ENCODE data around the gene CCDC15.
"Not testable (repeated sequence)": the region's sequence is repeated elsewhere in the genome, so short reads cannot be mapped to it uniquely, and the experiment has no call there.

Gene CCDC15

DNA sequence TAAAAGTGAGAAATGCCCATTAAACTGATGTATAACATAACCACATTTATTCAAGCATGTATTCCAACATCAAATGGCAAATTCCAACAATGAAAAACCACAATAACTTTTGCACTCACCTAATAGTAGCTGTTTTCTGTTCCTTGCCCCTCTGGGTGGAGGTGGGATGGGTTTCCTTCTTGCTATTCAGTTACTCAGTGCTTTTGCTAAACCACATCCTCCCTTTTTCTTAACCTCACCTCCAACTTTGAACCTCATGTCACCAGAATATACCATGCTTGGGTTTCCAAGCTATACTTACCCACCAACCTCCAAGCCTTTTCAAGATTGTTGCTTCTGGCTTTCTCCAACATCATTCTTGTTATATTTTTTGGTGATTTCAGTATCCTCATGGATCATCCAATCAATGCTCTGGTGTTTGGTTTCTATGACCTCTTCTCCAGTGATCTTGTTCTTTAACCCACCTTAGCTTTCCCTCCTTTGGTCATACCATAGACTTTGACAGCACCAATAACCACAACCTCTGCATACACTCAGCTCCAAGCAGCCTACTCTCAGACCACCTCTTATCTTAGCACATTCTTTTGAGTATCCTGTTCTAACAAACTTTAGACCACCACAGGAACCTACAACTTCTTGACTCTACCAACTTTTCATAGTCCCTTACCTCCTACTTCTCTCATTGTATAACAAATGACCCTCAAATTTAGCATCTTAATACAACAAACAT lies 3.2 kb upstream of the CCDC15 start:
- TF ChIP-seq CTCF (conservative IDR thresholded peaks at IDR 0.05; ENCODE audit: low read depth): no peak
- CTCF ChIA-PET: interaction anchor here (0.6 to 1.0 kb wide), 3 partner anchors 73 to 539 kb away, joined by 3 to 4 read pairs (median 3); no protein-coding TSS in a partner anchor

GRCh38 chr11:124951341-124951740 lies 2.7 kb upstream of the CCDC15 start:
- POLR2A ChIA-PET (ENCODE audit: low non-redundant PET): no interaction called here
- no peak for DNase-seq (ENCODE audit: low spot score)
- TF ChIP-seq CTCF (conservative IDR thresholded peaks at IDR 0.05; ENCODE audit: low read depth): no peak
- no peak overlapping the region for H3K27ac ChIP-seq
- CTCF ChIA-PET: interaction anchor here (1.0 kb wide), 1 partner anchor 75 kb away, joined by 3 read pairs; no protein-coding TSS in a partner anchor

More for the DNA sequence above, 3.2 kb upstream of the CCDC15 start:
- no peak overlapping the region for H3K27ac ChIP-seq
- POLR2A ChIA-PET (ENCODE audit: low non-redundant PET): no interaction called here
- DNase-seq (ENCODE audit: low spot score): no peak

DNA sequence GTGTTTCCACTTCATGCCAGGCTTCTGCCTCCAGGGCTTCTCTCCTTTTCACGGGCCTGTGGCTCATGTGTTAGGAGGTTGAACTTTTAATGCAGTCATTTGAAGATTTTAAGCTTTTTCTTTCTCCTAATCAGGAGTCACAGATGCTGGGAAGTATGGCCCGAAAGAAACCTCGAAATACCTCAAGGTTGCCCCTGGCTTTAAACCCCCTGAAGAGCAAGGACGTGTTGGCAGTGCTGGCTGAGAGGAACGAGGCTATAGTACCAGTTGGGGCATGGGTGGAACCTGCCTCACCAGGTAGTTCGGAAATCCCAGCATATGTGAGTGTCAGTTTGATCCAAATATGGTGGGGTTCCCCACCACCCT lies 571 bp downstream of the CCDC15 start:
- ChIA-PET CTCF (interaction anchor here (1.8 to 2.1 kb wide), 2 partner anchors 78 to 117 kb away, joined by 6 to 11 read pairs; no protein-coding TSS in a partner anchor), POLR2A (ENCODE audit: low non-redundant PET) (interaction anchor here (0.6 to 1.7 kb wide), 2 partner anchors 78 to 153 kb away, joined by 3 to 11 read pairs; no protein-coding TSS in a partner anchor)
- TF ChIP-seq CTCF (conservative IDR thresholded peaks at IDR 0.05; ENCODE audit: low read depth): no peak
- H3K27ac ChIP-seq: peak overlapping the region; percentile 84
- no peak for DNase-seq (ENCODE audit: low spot score)

- CTCF ChIA-PET: interaction anchor here (1.8 to 2.1 kb wide), 2 partner anchors 79 to 118 kb away, joined by 6 to 11 read pairs; no protein-coding TSS in a partner anchor
- POLR2A ChIA-PET (ENCODE audit: low non-redundant PET): no interaction called here
- no peak overlapping the region for H3K27ac ChIP-seq
- no peak for TF ChIP-seq CTCF (conservative IDR thresholded peaks at IDR 0.05; ENCODE audit: low read depth)
- no peak for DNase-seq (ENCODE audit: low spot score)
These were observed 1.0 kb downstream of the CCDC15 start for GRCh38 chr11:124955035-124955434.

DNA sequence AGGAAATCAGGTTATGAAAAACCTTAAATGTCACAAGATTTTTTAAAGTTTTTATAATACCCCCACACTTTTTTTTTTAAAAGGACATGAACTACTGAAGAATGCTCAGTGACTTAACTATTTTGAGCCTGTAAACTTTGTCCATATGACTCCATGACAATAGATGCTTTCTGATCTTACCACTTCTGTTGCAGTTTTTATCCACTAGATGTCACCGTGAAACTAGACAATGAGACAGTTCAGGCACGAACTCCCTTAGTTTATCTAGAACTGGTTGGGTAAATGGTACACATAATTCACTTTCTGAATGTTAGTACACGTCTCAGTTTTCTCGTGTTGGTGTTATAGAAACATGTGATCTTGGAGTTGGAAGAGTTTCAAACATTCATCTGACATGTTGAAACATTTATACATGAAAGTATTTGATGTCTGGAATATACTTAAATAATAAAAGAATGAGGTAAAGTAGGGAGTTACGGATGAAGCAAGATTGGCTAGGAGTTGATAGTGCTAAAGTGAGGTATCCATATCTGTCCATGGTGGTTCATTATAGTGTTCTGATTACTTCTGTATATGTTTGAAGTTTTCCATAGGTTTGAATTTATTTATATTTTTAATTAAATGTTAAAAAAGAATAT lies 8.1 kb downstream of the CCDC15 start:
- ChIA-PET POLR2A (ENCODE audit: low non-redundant PET) (no interaction called here), CTCF (interaction anchor here (0.6 to 0.7 kb wide), 2 partner anchors 86 to 108 kb away, joined by 3 to 5 read pairs; no protein-coding TSS in a partner anchor)
- DNase-seq (ENCODE audit: low spot score): peak; percentile 76
- H3K27ac ChIP-seq: no peak overlapping the region
- TF ChIP-seq CTCF (conservative IDR thresholded peaks at IDR 0.05; ENCODE audit: low read depth): peak; percentile 80

DNA sequence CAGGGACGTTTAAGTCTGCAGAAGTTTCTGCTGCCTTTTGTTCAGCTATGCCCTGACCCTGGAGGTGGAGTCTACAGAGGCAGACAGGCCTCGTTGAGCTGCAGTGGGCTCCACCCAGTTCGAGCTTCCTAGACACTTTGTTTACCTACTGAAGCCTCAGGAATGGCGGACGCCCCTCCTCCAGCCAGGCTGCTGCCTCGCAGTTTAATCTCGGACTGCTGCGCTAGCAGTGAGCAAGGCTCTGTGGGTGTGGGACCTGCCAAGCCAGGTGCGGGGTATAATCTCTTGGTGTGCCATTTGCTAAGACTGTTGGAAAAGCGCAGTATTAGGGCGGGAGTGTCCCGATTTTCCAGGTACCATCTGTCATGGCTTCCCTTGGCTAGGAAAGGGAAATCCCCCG lies 14.2 kb downstream of the CCDC15 start:
- DNase-seq (ENCODE audit: low spot score); H3K27ac ChIP-seq; POLR2A ChIA-PET (ENCODE audit: low non-redundant PET); CTCF ChIA-PET: not testable (repeated sequence)

- TF ChIP-seq CTCF (conservative IDR thresholded peaks at IDR 0.05; ENCODE audit: low read depth): peak; percentile 15; the same call in 1 of the 2 replicates
- H3K27ac ChIP-seq: no peak overlapping the region
- POLR2A ChIA-PET (ENCODE audit: low non-redundant PET): no interaction called here
- DNase-seq (ENCODE audit: low spot score): peak; percentile 57
- CTCF ChIA-PET: interaction anchor here (0.6 to 1.4 kb wide), 4 partner anchors 15 to 352 kb away, joined by 3 to 4 read pairs (median 4); no protein-coding TSS in a partner anchor
These were observed 16.9 kb downstream of the CCDC15 start for GRCh38 chr11:124970925-124971324.
